ENCODE results near the gene RPH3AL. TPM values are rescaled to one million over a fixed set of nuclear protein-coding genes. Genes with fewer than 3 reads are reported as not detected.

The RPH3AL gene
- total RNA-seq: 10 to 100 TPM; 11.7 to 17.8 TPM

- Histone ChIP-seq H3K4me3 (peak within 1 kb of the TSS in 1 of 2 donors; percentile 6), H3K27me3 (replicated peaks; ENCODE audit: insufficient read depth) (no peaks in the 10 kb centered on the region), H3K9me3 (no peaks in the 10 kb centered on the region), H3K27ac (peak within 1 kb of the TSS; percentile 74 to 82), H3K36me3 (no peaks in the 10 kb centered on the region), H3K4me1 (replicated peaks) (peaks cover 3% of the 10 kb centered on the region)
- 32% methylated on average over 22 of the region's 22 CpGs for WGBS
- TF ChIP-seq POLR2AphosphoS5 (IDR thresholded peaks at IDR 0.05) (peak; percentile 26), POLR2A (IDR thresholded peaks at IDR 0.05) (peak; percentile 35)
- TF ChIP-seq, protein P1, sequence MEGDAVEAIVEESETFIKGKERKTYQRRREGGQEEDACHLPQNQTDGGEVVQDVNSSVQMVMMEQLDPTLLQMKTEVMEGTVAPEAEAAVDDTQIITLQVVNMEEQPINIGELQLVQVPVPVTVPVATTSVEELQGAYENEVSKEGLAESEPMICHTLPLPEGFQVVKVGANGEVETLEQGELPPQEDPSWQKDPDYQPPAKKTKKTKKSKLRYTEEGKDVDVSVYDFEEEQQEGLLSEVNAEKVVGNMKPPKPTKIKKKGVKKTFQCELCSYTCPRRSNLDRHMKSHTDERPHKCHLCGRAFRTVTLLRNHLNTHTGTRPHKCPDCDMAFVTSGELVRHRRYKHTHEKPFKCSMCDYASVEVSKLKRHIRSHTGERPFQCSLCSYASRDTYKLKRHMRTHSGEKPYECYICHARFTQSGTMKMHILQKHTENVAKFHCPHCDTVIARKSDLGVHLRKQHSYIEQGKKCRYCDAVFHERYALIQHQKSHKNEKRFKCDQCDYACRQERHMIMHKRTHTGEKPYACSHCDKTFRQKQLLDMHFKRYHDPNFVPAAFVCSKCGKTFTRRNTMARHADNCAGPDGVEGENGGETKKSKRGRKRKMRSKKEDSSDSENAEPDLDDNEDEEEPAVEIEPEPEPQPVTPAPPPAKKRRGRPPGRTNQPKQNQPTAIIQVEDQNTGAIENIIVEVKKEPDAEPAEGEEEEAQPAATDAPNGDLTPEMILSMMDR (IDR thresholded peaks at IDR 0.05): no peak
- intact Hi-C loops (cut with DNase I): no loop called here
- peak; percentile 73 for DNase-seq (ENCODE audit: low spot score)
These were observed at the start of gene RPH3AL for GRCh38 chr17:352421-353212. TSS of gene RPH3AL (minus strand) at chr17:352807. CDS start at chr17:327543, 25,264 bp downstream.

- TF ChIP-seq, protein P1 (IDR thresholded peaks at IDR 0.05): no peak
- TF ChIP-seq POLR2A (IDR thresholded peaks at IDR 0.05) (no peak), POLR2AphosphoS5 (IDR thresholded peaks at IDR 0.05) (no peak)
- intact Hi-C loops (cut with DNase I): no loop called here
- 61% methylated on average over 10 of the region's 10 CpGs for WGBS
- H3K4me1 ChIP-seq (replicated peaks): no peaks in the 10 kb centered on the region
- H3K9me3 ChIP-seq: no peaks in the 10 kb centered on the region
- DNase-seq (ENCODE audit: low spot score): no peak
- H3K4me3 ChIP-seq: no peak overlapping the region
- H3K36me3 ChIP-seq: no peaks in the 10 kb centered on the region
- no peaks in the 10 kb centered on the region for H3K27me3 ChIP-seq (replicated peaks; ENCODE audit: insufficient read depth)
- H3K27ac ChIP-seq: no peak overlapping the region
These were observed 47.6 kb upstream of the RPH3AL start for GRCh38 chr17:400257-400656.

DNA sequence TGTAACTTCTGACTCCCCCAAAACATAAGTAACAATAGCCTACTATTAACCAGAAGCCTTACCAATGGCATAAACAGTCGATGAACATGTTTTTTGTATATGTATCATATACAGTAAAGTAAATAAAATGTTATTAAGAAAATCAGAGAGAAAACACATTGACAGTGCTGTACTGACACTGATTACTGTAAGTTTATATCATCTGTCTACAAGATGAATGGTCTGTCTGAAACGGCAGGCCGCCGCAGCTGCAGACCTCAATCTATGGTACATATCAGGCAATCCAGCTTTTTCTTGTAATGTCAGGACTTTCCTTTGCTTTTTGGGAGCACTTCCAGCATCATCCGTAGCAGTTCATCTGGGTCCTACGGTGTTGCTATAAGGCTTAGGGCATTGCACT lies 44.2 kb upstream of the RPH3AL start:
- H3K36me3 ChIP-seq: no peaks in the 10 kb centered on the region
- H3K4me3 ChIP-seq: no peak overlapping the region
- H3K27ac ChIP-seq: no peak overlapping the region
- DNase-seq (ENCODE audit: low spot score): no peak
- no peaks in the 10 kb centered on the region for H3K4me1 ChIP-seq (replicated peaks)
- 79% methylated on average over 6 of the region's 6 CpGs for WGBS
- no peaks in the 10 kb centered on the region for H3K9me3 ChIP-seq
- intact Hi-C loops (cut with DNase I): no loop called here
- H3K27me3 ChIP-seq (replicated peaks; ENCODE audit: insufficient read depth): no peaks in the 10 kb centered on the region
- TF ChIP-seq POLR2AphosphoS5 (IDR thresholded peaks at IDR 0.05): no peak
- TF ChIP-seq, protein P1 (IDR thresholded peaks at IDR 0.05): no peak
- TF ChIP-seq POLR2A (IDR thresholded peaks at IDR 0.05): no peak

DNA sequence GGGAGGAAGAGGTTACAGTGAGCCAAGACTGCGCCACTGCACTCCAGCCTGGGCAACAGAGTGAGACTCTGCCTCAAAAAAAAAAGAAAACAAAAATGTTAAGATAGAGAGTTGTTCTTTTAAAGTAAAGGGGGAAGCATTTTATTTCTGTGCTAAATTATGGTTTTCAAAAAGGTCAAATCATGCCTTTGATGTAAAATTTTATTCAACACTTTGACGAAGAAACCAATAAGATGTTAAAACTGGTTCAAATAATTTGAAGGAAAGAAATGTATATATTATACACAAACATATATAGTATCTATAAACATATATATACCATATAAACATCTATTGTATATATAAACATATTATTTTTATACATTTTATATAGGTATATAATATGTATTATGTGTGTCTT lies 43.4 kb upstream of the RPH3AL start:
- no peaks in the 10 kb centered on the region for H3K9me3 ChIP-seq
- no peaks in the 10 kb centered on the region for H3K36me3 ChIP-seq
- no peak for DNase-seq (ENCODE audit: low spot score)
- no peak overlapping the region for H3K27ac ChIP-seq
- H3K4me1 ChIP-seq (replicated peaks): no peaks in the 10 kb centered on the region
- H3K27me3 ChIP-seq (replicated peaks; ENCODE audit: insufficient read depth): no peaks in the 10 kb centered on the region
- intact Hi-C loops (cut with DNase I): no loop called here
- 97% methylated on average over 2 of the region's 2 CpGs for WGBS
- H3K4me3 ChIP-seq: no peak overlapping the region
- TF ChIP-seq, protein P1 (IDR thresholded peaks at IDR 0.05): no peak
- TF ChIP-seq POLR2AphosphoS5 (IDR thresholded peaks at IDR 0.05): no peak
- no peak for TF ChIP-seq POLR2A (IDR thresholded peaks at IDR 0.05)

- intact Hi-C loops (cut with DNase I): no loop called here
- Histone ChIP-seq H3K4me3 (no peak overlapping the region), H3K27ac (no peak overlapping the region), H3K27me3 (replicated peaks; ENCODE audit: insufficient read depth) (no peaks in the 10 kb centered on the region), H3K9me3 (no peaks in the 10 kb centered on the region), H3K4me1 (replicated peaks) (no peaks in the 10 kb centered on the region), H3K36me3 (no peaks in the 10 kb centered on the region)
- no peak for DNase-seq (ENCODE audit: low spot score)
- no peak for TF ChIP-seq POLR2A (IDR thresholded peaks at IDR 0.05)
- TF ChIP-seq, protein P1 (IDR thresholded peaks at IDR 0.05): no peak
- no peak for TF ChIP-seq POLR2AphosphoS5 (IDR thresholded peaks at IDR 0.05)
- 85% methylated on average over 9 of the region's 9 CpGs for WGBS
These were observed 42.6 kb upstream of the RPH3AL start for GRCh38 chr17:395179-395578.

Measured in prostate gland (tissue), 2 donors.